ENCODE results near the gene CHKA. TPM values are rescaled to one million over a fixed set of nuclear protein-coding genes. Genes with fewer than 3 reads are reported as not detected.

Gene CHKA
- total and polyA plus RNA-seq, 2 of the 8 experiments (the other 6 are each of a cell fraction or from before 2014, with no cell fraction given) = 61.2 to 86.6 TPM

- Histone ChIP-seq H3K23ac (ENCODE audit: insufficient read length) (no peak overlapping the region), H3K27ac (ENCODE audit: low read depth, low read length) (no peak overlapping the region), H4K5ac (ENCODE audit: insufficient read length, low read depth, low read length) (no peak overlapping the region), H3K56ac (replicated peaks; ENCODE audit: insufficient read length, low read depth, low read length) (no peak overlapping the region), H3K4me2 (ENCODE audit: insufficient read depth in 1 of 2, low read depth in 2 of 2, low read length in 2 of 2) (no peak overlapping the region), H3K4ac (replicated peaks; ENCODE audit: insufficient read length, low read depth, low read length) (no peak overlapping the region), H4K91ac (replicated peaks; ENCODE audit: insufficient read length, low read length) (no peak overlapping the region), H3K23me2 (ENCODE audit: low read depth, low read length) (peaks cover 3% of the 10 kb centered on the region; the same call in 1 of the 2 replicates), H3K79me2 (ENCODE audit: control insufficient read depth in 1 of 2, insufficient read depth in 2 of 2, low read length in 2 of 2) (peaks cover 0 to 22% of the 10 kb centered on the region in 2 experiments; a peak in 2 of 4 replicates), H3K9ac (replicated peaks in 1 of 4; ENCODE audit: extremely low read depth in 1 of 4, low read depth in 3 of 4, low read length in 3 of 4) (no peak overlapping the region), H3K9me3 (ENCODE audit: insufficient read depth in 2 of 2, low read depth in 1 of 2, low read length in 1 of 2) (no peaks in the 10 kb centered on the region), H3K18ac (ENCODE audit: extremely low read depth, low read length) (no peak overlapping the region), H2BK12ac (ENCODE audit: low read depth, low read length) (no peak overlapping the region), H4K8ac (ENCODE audit: extremely low read depth, insufficient read depth, low read length) (no peak overlapping the region), H3K4me1 (replicated peaks in 1 of 4; ENCODE audit: control insufficient read depth in 3 of 4, insufficient read depth in 4 of 4, low read length in 3 of 4) (peaks cover 0 to 13% (median 9%) of the 10 kb centered on the region in 4 experiments; a peak in 5 of 7 replicates), H3K14ac (ENCODE audit: insufficient read length) (no peak overlapping the region), H2AFZ (ENCODE audit: low read length) (no peak overlapping the region), H2BK120ac (replicated peaks; ENCODE audit: low read depth, low read length) (no peak overlapping the region), H3K36me3 (ENCODE audit: control insufficient read depth in 2 of 4, insufficient read depth in 4 of 4, low read length in 3 of 4) (peaks cover 4 to 17% (median 15%) of the 10 kb centered on the region in 4 experiments), H3K79me1 (ENCODE audit: low read depth, low read length) (peaks cover 8% of the 10 kb centered on the region), H2BK20ac (ENCODE audit: low read length) (no peak overlapping the region), H2BK15ac (ENCODE audit: low read length) (no peak overlapping the region), H3K27me3 (replicated peaks in 1 of 4; ENCODE audit: control insufficient read depth in 3 of 4, extremely low read depth in 1 of 4, insufficient read depth in 3 of 4, low read length in 3 of 4) (no peaks in the 10 kb centered on the region), H2BK5ac (ENCODE audit: low read depth, low read length) (no peak overlapping the region), H4K20me1 (replicated peaks in 1 of 2; ENCODE audit: control insufficient read depth in 1 of 2, insufficient read depth in 2 of 2, low read length in 2 of 2) (peaks cover 0 to 5% of the 10 kb centered on the region in 2 experiments), H3K4me3 (ENCODE audit: extremely low read depth in 1 of 4, insufficient read depth in 2 of 4, low read depth in 3 of 4, low read length in 4 of 4) (no peak overlapping the region), H2AK5ac (ENCODE audit: low read depth, low read length) (no peak overlapping the region)
- 95% methylated on average over 12 of the region's 29 CpGs; no CpG with 5 or more reads in 1 of the 2 experiments for WGBS, 2 experiments (ENCODE audit: extremely low coverage in 1 of 2, insufficient coverage in 1 of 2, insufficient read length in 1 of 2, insufficient replicate concordance in 2 of 2, low coverage in 1 of 2, low lambda C conversion rate in 2 of 2, missing lambda C conversion rate in 1 of 2)
- no peak for FAIRE-seq
- ChIA-PET POLR2A (ENCODE audit: partially characterized antibody) (interaction anchor here (1.2 to 16.6 kb wide), 3 partner anchors 9 to 19 kb away, joined by 3 to 183 read pairs (median 24); no protein-coding TSS in a partner anchor), CTCF (ENCODE audit: partially characterized antibody) (interaction anchor here (0.7 to 1.2 kb wide), 2 partner anchors 12 to 362 kb away, joined by 3 to 5 read pairs; no protein-coding TSS in a partner anchor)
- DNase-seq (ENCODE audit: low read depth in 1 of 2, low spot score in 2 of 2) = no peak
- TF ChIP-seq KDM5A (IDR thresholded peaks at IDR 0.05; ENCODE audit: low read length) (no peak), YY1 (IDR thresholded peaks at IDR 0.05; ENCODE audit: low read depth, low read length) (no peak), SP2 (IDR thresholded peaks at IDR 0.05; ENCODE audit: low read length) (no peak), RBBP5 (IDR thresholded peaks at IDR 0.05; ENCODE audit: borderline replicate concordance, low read depth, low read length) (no peak), EZH2 (IDR thresholded peaks at IDR 0.05; ENCODE audit: low read depth, low read length, severe bottlenecking) (no peak), TAF7 (optimal IDR thresholded peaks at IDR 0.05; ENCODE audit: borderline replicate concordance, low read depth, low read length) (no peak), SUZ12 (IDR thresholded peaks at IDR 0.05; ENCODE audit: low read length) (no peak), CTBP2 (IDR thresholded peaks at IDR 0.05; ENCODE audit: borderline replicate concordance, insufficient read depth, insufficient read length, low read length) (no peak), SIN3A (conservative IDR thresholded peaks at IDR 0.05 in 1 of 2, IDR thresholded peaks at IDR 0.05 in 1 of 2; ENCODE audit: low read depth in 1 of 2, low read length in 2 of 2) (no peak), ZNF274 (IDR thresholded peaks at IDR 0.05; ENCODE audit: borderline replicate concordance, extremely low read depth, low read length) (no peak), CREB1 (IDR thresholded peaks at IDR 0.05) (no peak), CHD1 (IDR thresholded peaks at IDR 0.05; ENCODE audit: low read depth, low read length) (no peak)
Measured at GRCh38 chr11:68032997-68033707, 88.0 kb downstream of the CHKA start.

Measured in H1 (cell line).